Measurements from ENCODE around the gene FAM228A. TPM values are rescaled to one million over a fixed set of nuclear protein-coding genes. Genes with fewer than 3 reads are reported as not detected.

Gene FAM228A
- total RNA-seq, 4 donors from 2014 or later = 0.88 to 3.8 (median 2.4) TPM

GRCh38 chr2:24208490-24208889 is 33.6 kb downstream of the FAM228A start:
- no peak for DNase-seq (ENCODE audit: low spot score)
- no peak for TF ChIP-seq CTCF (IDR thresholded peaks at IDR 0.05)
- ATAC-seq (ENCODE audit: low FRiP score) = no peak

GRCh38 chr2:24209389-24210105 is 34.7 kb downstream of the FAM228A start:
- TF ChIP-seq CTCF (IDR thresholded peaks at IDR 0.05) = no peak
- no peak for DNase-seq (ENCODE audit: low spot score)
- no peak for ATAC-seq (ENCODE audit: low FRiP score)

GRCh38 chr2:24210106-24210455 is 35.2 kb downstream of the FAM228A start:
- no peak for ATAC-seq (ENCODE audit: low FRiP score)
- TF ChIP-seq CTCF (IDR thresholded peaks at IDR 0.05) = no peak
- no peak for DNase-seq (ENCODE audit: low spot score)

- ATAC-seq (ENCODE audit: low FRiP score) (no peak), DNase-seq (ENCODE audit: low spot score) (no peak)
- no peak for TF ChIP-seq CTCF (IDR thresholded peaks at IDR 0.05)
Measured at GRCh38 chr2:24210723-24211122, 35.9 kb downstream of the FAM228A start.

- DNase-seq (ENCODE audit: low spot score) = no peak
- no peak for TF ChIP-seq CTCF (IDR thresholded peaks at IDR 0.05)
- ATAC-seq (ENCODE audit: low FRiP score) = no peak
Measured at GRCh38 chr2:24211408-24211807, 36.6 kb downstream of the FAM228A start.

- no peak for ATAC-seq (ENCODE audit: low FRiP score)
- no peak for DNase-seq (ENCODE audit: low spot score)
- no peak for TF ChIP-seq CTCF (IDR thresholded peaks at IDR 0.05)
Measured at GRCh38 chr2:24214880-24215279, 40.0 kb downstream of the FAM228A start.

GRCh38 chr2:24220554-24221291 is 45.9 kb downstream of the FAM228A start:
- TF ChIP-seq CTCF (IDR thresholded peaks at IDR 0.05) = no peak
- no peak for DNase-seq (ENCODE audit: low spot score)
- ATAC-seq (ENCODE audit: low FRiP score) = no peak

All from omental fat pad (tissue), 4 donors.